Activated naive CD8-positive, alpha-beta T cell treated with anti-CD3 and anti-CD28 coated beads for 36 hours (primary cell): ENCODE results near the gene DNAAF5. TPM values are rescaled to one million over a fixed set of nuclear protein-coding genes. Genes with fewer than 3 reads are reported as not detected.

ENCODE experiments used
- DNase-seq: peaks from one replicate; pipeline ENCODE4 v3.0.0; 2021
- H3K27ac Mint-ChIP-seq: one replicate; pipeline ENCODE4 v1.8.0; 2022; ENCODE audit warnings: mild to moderate bottlenecking, moderate library complexity, mixed read lengths
- H3K27me3 Mint-ChIP-seq: one replicate; pipeline ENCODE4 v1.8.0; 2022; ENCODE audit warnings: mild to moderate bottlenecking, mixed read lengths
- H3K36me3 Mint-ChIP-seq: one replicate; pipeline ENCODE4 v1.8.0; 2021; ENCODE audit warnings: mild to moderate bottlenecking, mixed read lengths
- H3K4me1 Mint-ChIP-seq: one replicate; pipeline ENCODE4 v1.8.0; 2021; ENCODE audit warnings: mixed read lengths
- H3K4me3 Mint-ChIP-seq: one replicate; pipeline ENCODE4 v1.8.0; 2022; ENCODE audit warnings: mild to moderate bottlenecking, moderate library complexity, mixed read lengths
- H3K9me3 Mint-ChIP-seq: one replicate; pipeline ENCODE4 v1.8.0; 2022; ENCODE audit warnings: mixed read lengths
- total RNA-seq, 2 experiments: library from RNA; stranded (reverse); gene quantifications; one replicate each; pipeline ENCODE4 v1.2.3, GENCODE V29; 2021

Gene DNAAF5
- total RNA-seq, 2 experiments from 2014 or later = 46.8 to 48.5 TPM

DNA sequence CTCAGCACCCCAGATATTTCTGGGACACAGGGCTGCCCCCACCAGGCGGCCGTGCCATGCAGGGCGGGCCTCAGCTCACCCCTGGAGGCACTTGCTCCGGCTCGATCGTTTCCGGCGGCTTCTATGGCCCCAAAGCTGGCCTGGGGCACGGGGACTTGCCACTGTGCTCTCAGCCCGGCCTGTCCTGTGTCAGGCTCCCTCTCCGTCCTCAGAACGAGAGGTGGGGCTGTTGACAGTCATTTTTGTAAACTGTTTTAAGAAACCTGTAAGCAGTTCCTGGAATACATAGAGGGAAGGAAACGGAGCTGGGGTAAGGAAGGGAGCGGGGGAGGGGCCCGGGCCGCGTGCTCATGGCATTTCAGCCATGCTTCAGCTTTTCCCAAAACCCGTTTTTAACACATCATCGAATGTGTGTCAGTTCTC lies 31.3 kb downstream of the DNAAF5 start:
- Mint-ChIP-seq H3K27me3 (no peaks in the 10 kb centered on the region), H3K27ac (no peak overlapping the region), H3K4me3 (no peak overlapping the region), H3K36me3 (peaks cover 27% of the 10 kb centered on the region), H3K9me3 (no peaks in the 10 kb centered on the region), H3K4me1 (no peaks in the 10 kb centered on the region)
- no peak for DNase-seq

DNA sequence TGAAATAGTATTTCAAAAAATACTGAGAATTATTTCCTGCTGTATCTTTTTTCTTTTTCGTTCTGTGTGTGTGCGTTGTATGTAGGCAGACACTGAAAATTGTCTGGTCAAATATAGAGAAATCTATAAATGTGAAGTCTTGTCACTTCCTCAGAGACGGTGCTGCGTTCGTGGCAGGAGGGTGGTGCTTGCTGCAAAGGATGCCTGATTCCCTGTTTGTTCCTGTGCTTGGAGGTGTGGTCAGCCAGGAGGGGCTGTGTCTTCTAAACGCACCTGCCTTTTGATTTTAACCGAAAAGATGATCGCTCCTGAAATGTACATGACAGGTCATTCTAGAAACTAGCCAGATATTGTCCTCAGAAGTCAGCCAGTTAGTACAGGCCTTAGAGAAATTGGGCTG lies 33.1 kb downstream of the DNAAF5 start:
- no peaks in the 10 kb centered on the region for H3K4me1 Mint-ChIP-seq
- peaks cover 24% of the 10 kb centered on the region for H3K36me3 Mint-ChIP-seq
- H3K27me3 Mint-ChIP-seq = no peaks in the 10 kb centered on the region
- no peak overlapping the region for H3K27ac Mint-ChIP-seq
- no peak for DNase-seq
- H3K9me3 Mint-ChIP-seq = no peaks in the 10 kb centered on the region
- no peak overlapping the region for H3K4me3 Mint-ChIP-seq

DNA sequence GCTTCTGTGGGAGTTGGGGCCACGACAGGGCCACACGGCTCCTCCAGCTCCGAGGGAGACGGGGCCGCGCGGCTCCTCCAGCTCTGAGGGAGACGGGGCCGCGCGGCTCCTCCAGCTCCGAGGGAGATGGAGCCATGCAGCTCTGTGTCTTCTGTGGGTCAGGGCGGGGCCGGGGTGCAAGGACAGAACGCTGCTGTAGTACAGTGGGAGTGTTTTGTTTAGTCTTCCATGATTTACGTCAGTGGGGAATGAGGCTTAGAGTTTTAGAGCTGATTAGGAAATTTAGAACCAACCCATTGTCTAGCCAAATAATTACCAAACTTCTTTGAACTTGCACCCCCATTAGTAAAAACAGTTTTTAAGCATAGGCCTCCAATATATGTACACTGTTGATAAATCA lies 33.5 kb downstream of the DNAAF5 start:
- Mint-ChIP-seq H3K27ac (no peak overlapping the region), H3K36me3 (peaks cover 24% of the 10 kb centered on the region), H3K4me3 (no peak overlapping the region), H3K9me3 (no peaks in the 10 kb centered on the region), H3K4me1 (no peaks in the 10 kb centered on the region), H3K27me3 (no peaks in the 10 kb centered on the region)
- DNase-seq = no peak

DNA sequence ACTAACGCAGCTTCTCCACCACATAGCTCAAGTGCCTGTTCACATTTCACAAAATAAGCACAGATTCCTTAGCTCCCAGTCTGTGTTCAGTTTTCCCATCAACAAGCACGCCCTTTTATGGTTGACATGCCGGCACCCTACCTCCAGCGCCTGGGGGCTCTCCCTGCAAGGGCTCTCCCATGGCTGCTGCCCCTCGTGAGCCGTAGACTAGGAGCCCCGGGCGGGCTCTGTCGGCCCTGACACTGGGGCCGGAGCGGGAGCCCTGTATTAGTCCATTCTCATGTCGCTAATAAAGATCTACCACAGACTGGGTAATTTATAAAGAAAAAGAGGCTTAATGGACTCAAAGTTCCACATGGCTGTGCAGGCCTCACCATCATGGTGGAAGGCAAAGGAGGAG lies 34.6 kb downstream of the DNAAF5 start:
- H3K27ac Mint-ChIP-seq = no peak overlapping the region
- H3K4me3 Mint-ChIP-seq = no peak overlapping the region
- no peaks in the 10 kb centered on the region for H3K9me3 Mint-ChIP-seq
- DNase-seq = no peak
- no peaks in the 10 kb centered on the region for H3K27me3 Mint-ChIP-seq
- H3K4me1 Mint-ChIP-seq = no peaks in the 10 kb centered on the region
- peaks cover 20% of the 10 kb centered on the region for H3K36me3 Mint-ChIP-seq

DNA sequence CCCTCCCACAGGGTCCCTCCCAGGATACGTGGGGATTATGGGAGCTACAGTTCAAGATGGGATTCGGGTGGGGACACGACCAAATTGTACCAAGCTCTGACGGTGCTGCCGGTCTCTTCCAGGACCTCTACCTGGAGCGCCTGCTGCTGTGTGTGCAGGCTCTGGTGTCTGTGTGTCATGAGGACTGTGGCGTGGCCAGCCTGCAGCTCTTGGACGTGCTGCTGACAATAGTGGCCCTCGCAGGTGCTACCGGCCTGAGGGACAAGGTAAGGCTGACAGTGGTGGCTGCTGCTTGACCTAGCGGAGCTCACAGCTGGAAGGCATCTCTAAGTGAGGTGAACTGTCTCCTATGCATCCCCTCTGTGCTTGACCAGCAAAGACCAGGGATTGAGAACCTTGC lies 35.1 kb downstream of the DNAAF5 start:
- Mint-ChIP-seq H3K9me3 (no peaks in the 10 kb centered on the region), H3K4me3 (no peak overlapping the region), H3K27me3 (no peaks in the 10 kb centered on the region)

DNA sequence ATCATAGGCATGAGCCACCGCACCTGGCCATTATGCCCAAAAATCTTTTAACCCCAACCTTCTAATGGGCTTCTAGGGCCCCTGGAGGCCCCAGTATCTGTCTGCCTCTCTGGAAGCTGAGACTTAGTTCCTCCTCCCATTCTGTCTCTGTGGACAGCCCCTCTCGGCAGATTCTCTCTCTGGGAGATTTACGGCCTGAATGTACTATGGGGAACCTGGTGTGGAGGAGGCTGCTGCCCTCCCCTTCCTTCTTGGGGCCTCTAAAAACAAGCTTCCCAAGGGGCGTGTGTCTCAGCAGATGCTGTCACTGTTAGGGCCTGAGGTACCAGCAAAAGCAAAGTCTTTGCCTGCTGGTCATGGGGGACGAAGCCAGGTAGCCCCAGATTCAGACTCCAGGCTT lies 36.4 kb downstream of the DNAAF5 start:
- no peak overlapping the region for H3K4me3 Mint-ChIP-seq
- H3K9me3 Mint-ChIP-seq = no peaks in the 10 kb centered on the region
- peaks cover 26% of the 10 kb centered on the region for H3K36me3 Mint-ChIP-seq
- H3K27me3 Mint-ChIP-seq = no peaks in the 10 kb centered on the region
- H3K4me1 Mint-ChIP-seq = no peaks in the 10 kb centered on the region
- no peak for DNase-seq
- H3K27ac Mint-ChIP-seq = no peak overlapping the region

More for the DNA sequence above, 35.1 kb downstream of the DNAAF5 start:
- no peak for DNase-seq
- Mint-ChIP-seq H3K36me3 (peaks cover 20% of the 10 kb centered on the region), H3K27ac (no peak overlapping the region), H3K4me1 (no peaks in the 10 kb centered on the region)

DNA sequence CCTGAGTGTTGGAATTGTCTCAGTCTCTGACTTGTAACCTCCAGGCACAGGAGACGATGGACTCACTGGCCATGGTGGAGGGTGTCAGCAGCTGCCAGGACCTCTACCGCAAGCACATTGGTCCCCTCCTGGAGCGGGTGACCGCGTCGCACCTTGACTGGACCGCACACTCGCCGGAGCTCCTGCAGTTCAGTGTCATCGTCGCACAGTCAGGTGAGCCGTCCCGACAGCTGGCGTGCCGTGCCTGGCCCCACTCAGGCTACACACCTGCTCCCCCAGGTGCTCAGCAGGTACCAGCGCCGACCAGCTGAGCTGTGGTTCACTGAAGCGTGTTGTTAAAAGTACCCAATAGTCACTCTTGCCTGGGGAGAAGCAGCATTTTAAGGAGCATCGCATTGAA lies 37.3 kb downstream of the DNAAF5 start:
- H3K27ac Mint-ChIP-seq = no peak overlapping the region

DNA sequence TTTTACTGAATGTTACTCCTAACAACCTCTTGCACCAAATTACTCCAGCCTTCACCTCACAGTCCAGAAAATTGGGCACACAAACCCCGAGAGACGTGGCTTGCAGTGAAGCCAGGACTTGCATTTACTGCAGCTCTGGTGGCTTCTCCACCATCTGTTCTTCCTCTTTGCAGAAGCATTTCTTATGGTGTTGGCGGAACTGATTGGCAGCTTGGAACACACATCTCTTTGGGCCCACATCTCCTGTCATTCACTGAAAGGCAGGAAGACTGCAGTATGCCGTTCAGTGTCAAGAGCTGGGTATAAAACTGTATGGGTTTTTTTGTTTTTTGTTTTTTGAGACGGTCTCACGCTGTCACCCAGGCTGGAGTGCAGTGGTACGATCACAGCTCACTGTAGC lies 38.9 kb downstream of the DNAAF5 start:
- Mint-ChIP-seq H3K36me3 (peaks cover 15% of the 10 kb centered on the region), H3K9me3 (no peaks in the 10 kb centered on the region)

More for the DNA sequence above, 37.3 kb downstream of the DNAAF5 start:
- H3K9me3 Mint-ChIP-seq = no peaks in the 10 kb centered on the region
- H3K36me3 Mint-ChIP-seq = peaks cover 22% of the 10 kb centered on the region
- H3K4me3 Mint-ChIP-seq = no peak overlapping the region
- no peaks in the 10 kb centered on the region for H3K4me1 Mint-ChIP-seq
- no peak for DNase-seq
- no peaks in the 10 kb centered on the region for H3K27me3 Mint-ChIP-seq

DNA sequence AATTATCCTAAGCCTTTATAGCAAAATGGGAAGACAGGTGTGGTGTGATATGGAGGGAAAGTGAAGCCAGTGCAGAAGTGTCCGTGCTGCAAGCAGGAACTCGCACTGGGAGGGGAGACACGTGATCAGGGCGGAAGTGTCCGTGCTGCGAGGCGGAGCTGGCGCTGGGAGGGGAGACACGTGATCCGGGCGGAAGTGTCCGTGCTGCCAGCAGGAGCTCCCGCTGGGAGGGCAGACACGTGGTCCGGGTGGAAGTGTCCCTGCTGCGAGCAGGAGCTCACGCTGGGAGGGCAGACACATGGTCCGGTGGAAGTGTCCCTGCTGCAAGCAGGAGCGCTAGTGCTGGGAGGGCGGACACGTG lies 41.1 kb downstream of the DNAAF5 start:
- Mint-ChIP-seq H3K4me1 (no peaks in the 10 kb centered on the region), H3K27ac (peak overlapping the region; percentile 25), H3K9me3 (no peaks in the 10 kb centered on the region), H3K36me3 (peaks cover 13% of the 10 kb centered on the region), H3K27me3 (no peaks in the 10 kb centered on the region), H3K4me3 (no peak overlapping the region)
- no peak for DNase-seq

More for the DNA sequence above, 38.9 kb downstream of the DNAAF5 start:
- Mint-ChIP-seq H3K27ac (no peak overlapping the region), H3K27me3 (no peaks in the 10 kb centered on the region), H3K4me1 (no peaks in the 10 kb centered on the region), H3K4me3 (no peak overlapping the region)
- no peak for DNase-seq

DNA sequence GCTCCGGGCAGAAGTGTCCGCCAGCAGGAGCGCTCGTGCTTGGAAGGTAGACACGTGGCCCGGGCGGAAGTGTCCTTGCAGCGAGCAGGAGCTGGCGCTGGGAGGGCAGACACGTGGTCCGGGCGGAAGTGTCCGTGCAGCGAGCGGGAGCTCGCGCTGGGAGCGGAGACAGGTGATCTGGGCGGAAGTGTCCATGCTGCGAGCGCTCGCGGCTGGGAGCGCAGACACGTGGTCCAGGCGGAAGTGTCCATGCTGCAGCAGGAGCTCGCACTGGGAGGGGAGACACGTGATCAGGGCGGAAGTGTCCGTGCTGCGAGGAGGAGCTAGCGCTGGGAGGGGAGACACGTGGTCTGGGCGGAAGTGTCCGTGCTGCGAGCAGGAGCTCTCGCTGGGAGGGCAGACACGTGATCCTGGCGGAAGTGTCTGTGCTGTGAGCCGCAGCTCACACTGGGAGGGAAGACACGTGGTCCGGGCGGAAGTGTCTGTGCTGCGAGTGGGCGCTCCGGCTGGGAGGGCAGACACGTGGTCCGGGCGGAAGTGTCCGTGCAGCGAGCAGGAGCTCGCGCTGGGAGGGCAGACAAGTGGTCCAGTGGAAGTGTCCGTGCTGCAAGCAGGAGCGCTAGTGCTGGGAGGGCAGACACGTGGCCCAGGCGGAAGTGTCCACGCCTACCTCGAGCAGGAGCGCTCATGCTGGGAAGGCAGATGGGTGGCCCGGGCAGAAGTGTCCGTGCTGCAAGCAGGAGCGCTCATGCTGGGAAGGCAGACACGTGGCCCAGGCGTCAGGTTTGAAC lies 41.6 kb downstream of the DNAAF5 start:
- DNase-seq = no peak
- Mint-ChIP-seq H3K4me1 (no peaks in the 10 kb centered on the region), H3K4me3 (no peak overlapping the region)

DNA sequence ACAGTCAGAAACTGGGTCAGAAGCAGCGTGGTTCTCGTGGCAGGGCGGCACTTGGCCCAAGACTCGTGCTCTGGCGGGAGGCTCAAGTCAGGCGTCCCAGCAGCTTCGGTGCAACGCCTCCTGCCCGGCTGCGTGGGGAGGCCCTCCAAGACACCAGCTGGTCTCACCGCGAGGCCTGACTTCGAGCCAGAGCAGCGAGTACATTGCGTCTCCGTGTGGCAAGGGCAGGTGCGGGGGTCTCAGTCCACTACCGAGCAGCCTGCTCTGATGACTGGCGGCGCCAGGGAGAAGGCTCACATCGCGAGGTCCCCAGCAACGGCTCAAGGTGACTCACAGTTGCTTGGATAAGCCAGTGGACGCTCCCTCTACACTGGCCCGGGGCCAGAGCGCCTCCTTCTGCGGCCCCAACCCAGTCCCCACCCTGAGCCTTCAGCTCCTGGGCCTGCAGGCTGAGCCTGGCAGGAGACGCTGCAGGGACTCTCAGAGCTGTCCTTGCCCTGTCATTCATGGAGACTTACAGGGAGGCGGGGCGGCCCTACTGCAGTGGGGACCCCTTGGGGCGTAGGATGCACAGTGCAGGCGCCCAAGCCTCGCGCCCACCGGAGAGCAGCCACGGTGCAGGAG lies 42.5 kb downstream of the DNAAF5 start:
- Mint-ChIP-seq H3K27me3 (no peaks in the 10 kb centered on the region), H3K27ac (no peak overlapping the region), H3K9me3 (no peaks in the 10 kb centered on the region), H3K36me3 (peaks cover 11% of the 10 kb centered on the region), H3K4me3 (no peak overlapping the region), H3K4me1 (no peaks in the 10 kb centered on the region)
- DNase-seq = peak; percentile 16

More for the DNA sequence above, 41.6 kb downstream of the DNAAF5 start:
- Mint-ChIP-seq H3K27me3 (no peaks in the 10 kb centered on the region), H3K9me3 (no peaks in the 10 kb centered on the region), H3K27ac (no peak overlapping the region), H3K36me3 (peaks cover 13% of the 10 kb centered on the region)

DNA sequence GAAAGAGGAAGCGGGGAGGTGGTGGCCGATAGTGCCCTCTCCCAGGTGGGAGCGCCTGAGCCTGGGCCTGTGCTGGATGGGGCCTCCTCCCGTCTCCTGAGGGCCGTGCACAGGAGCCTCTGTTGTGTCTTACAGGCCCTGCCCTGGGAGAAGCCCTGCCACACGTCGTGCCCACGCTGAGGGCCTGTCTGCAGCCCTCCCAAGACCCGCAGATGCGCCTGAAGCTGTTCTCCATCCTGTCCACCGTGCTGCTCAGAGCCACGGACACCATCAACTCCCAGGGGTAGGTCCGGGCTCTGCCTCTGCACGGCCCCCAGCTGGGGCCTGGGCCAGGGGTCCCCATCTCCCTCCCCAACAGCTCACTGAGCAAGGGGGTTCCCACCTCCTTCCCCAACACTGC lies 43.8 kb downstream of the DNAAF5 start:
- no peaks in the 10 kb centered on the region for H3K4me1 Mint-ChIP-seq
- no peak overlapping the region for H3K4me3 Mint-ChIP-seq
- H3K27me3 Mint-ChIP-seq = no peaks in the 10 kb centered on the region
- H3K36me3 Mint-ChIP-seq = peaks cover 12% of the 10 kb centered on the region
- no peaks in the 10 kb centered on the region for H3K9me3 Mint-ChIP-seq
- no peak overlapping the region for H3K27ac Mint-ChIP-seq
- DNase-seq = no peak

DNA sequence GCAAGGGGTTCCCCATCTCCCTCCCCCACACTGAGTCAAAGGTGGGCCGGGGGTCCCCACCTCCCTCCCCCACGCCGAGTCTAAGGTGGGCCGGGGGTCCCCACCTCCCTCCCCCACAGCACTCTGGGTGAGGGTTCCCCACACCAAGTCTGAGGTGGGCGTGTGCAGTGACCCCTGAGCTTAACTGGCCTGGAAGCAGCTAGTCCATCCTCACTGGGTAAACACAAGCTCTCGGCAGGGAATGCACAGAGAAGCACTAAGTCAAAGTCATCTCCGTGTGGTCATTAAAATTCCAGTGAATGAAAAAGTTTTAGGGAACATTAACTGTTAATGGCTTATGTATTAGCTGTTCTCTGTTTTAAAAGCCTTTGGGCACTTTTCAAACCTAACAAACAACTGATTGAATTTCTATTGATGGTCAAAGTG lies 44.3 kb downstream of the DNAAF5 start:
- H3K27ac Mint-ChIP-seq = no peak overlapping the region
- no peak overlapping the region for H3K4me3 Mint-ChIP-seq
- peaks cover 14% of the 10 kb centered on the region for H3K36me3 Mint-ChIP-seq
- H3K4me1 Mint-ChIP-seq = no peaks in the 10 kb centered on the region
- DNase-seq = no peak
- H3K9me3 Mint-ChIP-seq = no peaks in the 10 kb centered on the region
- no peaks in the 10 kb centered on the region for H3K27me3 Mint-ChIP-seq

DNA sequence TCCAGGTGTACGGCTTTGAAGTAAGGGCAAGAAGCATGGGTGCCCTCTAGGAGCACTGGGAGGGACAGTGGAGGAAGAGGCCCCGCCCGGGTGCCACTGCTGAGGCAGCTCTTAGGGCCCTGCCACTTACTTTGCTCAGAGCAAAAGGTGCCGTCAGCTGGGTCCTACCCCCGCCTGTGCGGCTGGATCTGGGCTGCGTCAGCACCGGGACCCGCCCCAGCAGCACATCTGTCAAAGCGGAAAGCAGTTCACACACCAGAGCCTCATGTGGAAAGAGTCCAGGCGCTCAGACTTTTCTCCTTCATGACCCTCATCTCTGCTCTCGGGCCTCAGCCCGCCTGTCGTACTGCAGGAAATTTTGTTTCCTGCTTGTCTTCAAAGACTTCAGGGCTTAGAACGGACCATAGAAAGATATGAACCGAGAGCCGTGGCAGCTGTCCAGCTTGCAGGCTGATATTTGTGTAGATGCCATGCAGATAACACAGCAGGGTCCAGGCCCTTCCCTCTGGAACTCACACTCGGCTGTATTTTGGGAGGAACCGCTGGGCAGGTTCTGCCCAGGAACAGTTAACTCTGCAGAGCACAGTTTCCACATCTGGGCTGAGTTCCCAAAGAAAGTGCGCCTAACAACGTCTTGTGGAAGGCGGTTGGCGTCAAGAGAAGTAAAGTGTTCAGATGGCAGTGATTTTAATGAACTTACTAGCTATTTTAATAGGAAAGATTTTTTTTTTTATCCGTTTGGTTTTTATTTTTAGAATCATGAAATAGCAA lies 44.9 kb downstream of the DNAAF5 start:
- Mint-ChIP-seq H3K27me3 (no peaks in the 10 kb centered on the region), H3K36me3 (peaks cover 17% of the 10 kb centered on the region), H3K4me3 (no peak overlapping the region), H3K4me1 (no peaks in the 10 kb centered on the region), H3K9me3 (no peaks in the 10 kb centered on the region), H3K27ac (no peak overlapping the region)
- no peak for DNase-seq

DNA sequence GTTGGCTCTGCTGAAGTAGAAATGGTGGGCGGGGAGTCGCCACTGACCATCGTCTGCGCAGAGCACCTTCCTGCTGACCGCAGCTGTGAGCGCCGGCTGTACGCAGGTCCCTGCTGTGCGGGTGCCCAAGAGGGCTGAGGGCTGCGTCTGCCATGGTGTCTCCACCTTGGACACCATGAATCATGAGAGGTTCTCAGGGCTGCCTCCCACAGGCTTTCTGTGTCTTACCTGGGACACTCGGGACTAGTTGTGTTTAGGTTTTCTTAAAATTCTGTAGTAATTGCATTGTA lies 45.5 kb downstream of the DNAAF5 start:
- H3K9me3 Mint-ChIP-seq = no peaks in the 10 kb centered on the region
- no peak overlapping the region for H3K4me3 Mint-ChIP-seq
- H3K4me1 Mint-ChIP-seq = no peaks in the 10 kb centered on the region
- DNase-seq = no peak
- no peak overlapping the region for H3K27ac Mint-ChIP-seq
- H3K36me3 Mint-ChIP-seq = peaks cover 17% of the 10 kb centered on the region
- no peaks in the 10 kb centered on the region for H3K27me3 Mint-ChIP-seq
